ENCODE results near the gene SLC35G6.
"Not testable (repeated sequence)": the region's sequence is repeated elsewhere in the genome, so short reads cannot be mapped to it uniquely, and the experiment has no call there.

The SLC35G6 gene

GRCh38 chr17:7481275-7481674 lies at the start of gene SLC35G6:
Gene SLC35G6 (plus strand): TSS chr17:7481446. CDS start chr17:7481517, 71 bp downstream.
- not testable (repeated sequence) for DNase-seq

GRCh38 chr17:7432296-7432695 lies 49.0 kb upstream of the SLC35G6 start:
- DNase-seq, result no peak

GRCh38 chr17:7435676-7436555 lies 45.3 kb upstream of the SLC35G6 start:
- no peak for DNase-seq

GRCh38 chr17:7436556-7437368 lies 44.5 kb upstream of the SLC35G6 start:
- no peak for DNase-seq

- no peak for DNase-seq
Observed at GRCh38 chr17:7437369-7437863, 43.8 kb upstream of the SLC35G6 start.

DNA sequence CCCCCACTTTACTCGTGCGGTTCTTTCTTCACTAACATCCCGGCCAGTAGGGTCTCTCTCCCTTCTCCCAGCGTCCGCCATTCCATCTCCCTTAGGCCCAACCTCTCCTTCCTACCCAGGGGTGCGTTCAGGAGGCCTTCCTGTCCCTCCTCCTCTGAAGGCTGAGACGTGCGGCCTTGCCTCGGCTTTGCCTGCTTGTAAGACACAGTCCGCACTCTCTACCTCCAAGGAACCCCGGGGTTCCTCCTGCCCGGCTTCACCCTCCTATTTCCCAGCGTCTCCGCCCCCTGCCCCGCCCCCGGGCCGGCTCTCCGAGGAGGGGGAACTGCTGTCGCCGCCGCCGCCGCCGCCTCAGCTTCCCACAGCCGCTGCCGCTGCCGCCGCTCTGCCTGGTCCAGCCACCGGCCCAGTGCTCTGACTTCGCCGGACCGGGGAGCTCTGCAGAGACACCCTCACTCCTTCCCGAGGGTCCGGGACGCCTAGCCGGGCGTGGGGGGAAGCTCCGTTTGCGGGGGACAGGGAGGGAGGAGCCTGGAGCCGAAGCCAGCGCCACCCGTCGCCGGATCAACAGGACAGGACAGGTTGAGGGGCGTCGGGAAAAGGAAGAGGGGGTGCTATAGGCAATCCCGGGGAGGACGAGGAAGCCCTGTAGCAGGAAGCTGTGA lies 43.2 kb upstream of the SLC35G6 start:
- no peak for DNase-seq

DNA sequence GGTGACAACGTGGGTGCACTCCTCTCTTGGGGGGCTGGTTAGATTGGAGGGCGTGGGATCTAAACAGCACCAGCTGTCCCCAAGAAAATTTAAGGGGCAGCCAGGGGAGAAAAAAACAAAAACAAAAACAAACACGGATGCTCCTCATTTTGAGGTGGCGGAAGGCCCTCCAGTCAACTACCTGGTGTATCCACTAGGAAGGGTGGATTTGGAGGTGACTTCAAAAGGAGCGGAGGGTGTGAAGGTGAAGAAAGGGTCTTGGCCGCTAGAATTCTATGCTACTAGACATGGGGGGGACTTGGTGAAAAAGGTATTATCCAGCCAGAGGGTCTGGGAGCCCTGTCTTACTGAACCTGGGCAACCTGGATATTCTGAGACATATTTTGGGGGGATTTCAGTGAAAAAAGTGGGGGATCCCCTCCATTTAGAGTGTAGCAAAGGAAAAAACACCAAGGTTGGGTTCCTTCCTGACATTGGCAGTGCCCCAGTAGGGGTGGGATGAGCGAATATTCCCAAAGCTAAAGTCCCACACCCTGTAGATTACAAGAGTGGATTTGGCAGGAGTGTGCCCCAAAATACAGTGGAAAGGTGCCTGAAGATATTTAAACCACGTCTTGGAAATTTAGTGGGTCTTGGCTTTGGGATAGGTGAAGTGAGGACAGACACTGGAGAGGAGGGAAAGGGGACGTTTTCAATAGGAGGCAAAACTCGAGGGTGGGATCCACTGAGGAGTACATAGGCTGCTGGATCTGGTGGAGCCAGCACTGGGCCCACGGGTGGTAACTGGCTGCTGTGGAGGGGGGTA lies 42.4 kb upstream of the SLC35G6 start:
- DNase-seq, result no peak

DNA sequence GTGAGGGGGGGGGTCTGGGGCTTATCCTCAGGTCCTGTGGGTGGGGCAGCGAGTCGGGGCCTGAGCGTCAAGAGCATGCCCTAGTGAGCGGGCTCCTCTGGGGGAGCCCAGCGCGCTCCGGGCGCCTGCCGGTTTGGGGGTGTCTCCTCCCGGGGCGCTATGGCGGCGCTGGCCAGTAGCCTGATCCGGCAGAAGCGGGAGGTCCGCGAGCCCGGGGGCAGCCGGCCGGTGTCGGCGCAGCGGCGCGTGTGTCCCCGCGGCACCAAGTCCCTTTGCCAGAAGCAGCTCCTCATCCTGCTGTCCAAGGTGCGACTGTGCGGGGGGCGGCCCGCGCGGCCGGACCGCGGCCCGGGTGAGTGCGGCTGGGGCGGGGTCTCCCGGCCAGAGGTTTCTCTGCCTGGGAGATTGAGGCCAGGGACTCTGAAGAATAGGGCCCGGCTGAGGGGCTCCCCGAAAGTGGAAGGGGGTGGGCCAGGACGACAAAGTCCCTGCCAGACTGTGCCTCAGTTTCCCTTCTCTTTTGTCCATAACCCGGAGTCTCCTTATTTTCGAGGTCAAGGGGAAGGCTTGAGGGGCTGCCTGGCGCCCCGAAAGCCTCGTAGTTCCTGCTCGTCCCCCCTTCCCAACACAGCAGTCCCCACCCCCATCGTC lies 41.7 kb upstream of the SLC35G6 start, which contains the start of gene FGF11:
Gene FGF11 (plus strand): TSS at position 51 of the 651 bp plus-strand sequence. CDS start 109 bp downstream, at position 160.
- DNase-seq, result no peak

GRCh38 chr17:7440113-7440833 lies 41.0 kb upstream of the SLC35G6 start:
- DNase-seq, result no peak

- DNase-seq, result no peak
Observed at GRCh38 chr17:7440834-7441195, 40.4 kb upstream of the SLC35G6 start.

DNA sequence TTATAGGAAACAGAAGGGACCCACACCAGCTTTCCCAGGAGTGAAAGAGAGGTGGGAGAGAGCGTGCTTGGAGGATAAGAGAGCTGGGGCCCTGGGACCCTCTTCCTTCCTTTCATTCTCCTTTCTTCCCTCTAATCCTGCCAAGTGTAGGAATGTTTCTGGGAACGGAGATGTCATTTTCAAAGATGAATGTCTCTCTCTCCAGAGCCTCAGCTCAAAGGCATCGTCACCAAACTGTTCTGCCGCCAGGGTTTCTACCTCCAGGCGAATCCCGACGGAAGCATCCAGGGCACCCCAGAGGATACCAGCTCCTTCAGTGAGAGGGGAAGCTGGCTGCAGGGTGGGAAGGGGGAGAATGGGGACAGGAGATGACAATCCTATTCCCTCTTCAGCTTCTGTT lies 40.0 kb upstream of the SLC35G6 start:
- no peak for DNase-seq

- DNase-seq, result no peak
Observed at GRCh38 chr17:7442142-7442541, 39.1 kb upstream of the SLC35G6 start.

DNA sequence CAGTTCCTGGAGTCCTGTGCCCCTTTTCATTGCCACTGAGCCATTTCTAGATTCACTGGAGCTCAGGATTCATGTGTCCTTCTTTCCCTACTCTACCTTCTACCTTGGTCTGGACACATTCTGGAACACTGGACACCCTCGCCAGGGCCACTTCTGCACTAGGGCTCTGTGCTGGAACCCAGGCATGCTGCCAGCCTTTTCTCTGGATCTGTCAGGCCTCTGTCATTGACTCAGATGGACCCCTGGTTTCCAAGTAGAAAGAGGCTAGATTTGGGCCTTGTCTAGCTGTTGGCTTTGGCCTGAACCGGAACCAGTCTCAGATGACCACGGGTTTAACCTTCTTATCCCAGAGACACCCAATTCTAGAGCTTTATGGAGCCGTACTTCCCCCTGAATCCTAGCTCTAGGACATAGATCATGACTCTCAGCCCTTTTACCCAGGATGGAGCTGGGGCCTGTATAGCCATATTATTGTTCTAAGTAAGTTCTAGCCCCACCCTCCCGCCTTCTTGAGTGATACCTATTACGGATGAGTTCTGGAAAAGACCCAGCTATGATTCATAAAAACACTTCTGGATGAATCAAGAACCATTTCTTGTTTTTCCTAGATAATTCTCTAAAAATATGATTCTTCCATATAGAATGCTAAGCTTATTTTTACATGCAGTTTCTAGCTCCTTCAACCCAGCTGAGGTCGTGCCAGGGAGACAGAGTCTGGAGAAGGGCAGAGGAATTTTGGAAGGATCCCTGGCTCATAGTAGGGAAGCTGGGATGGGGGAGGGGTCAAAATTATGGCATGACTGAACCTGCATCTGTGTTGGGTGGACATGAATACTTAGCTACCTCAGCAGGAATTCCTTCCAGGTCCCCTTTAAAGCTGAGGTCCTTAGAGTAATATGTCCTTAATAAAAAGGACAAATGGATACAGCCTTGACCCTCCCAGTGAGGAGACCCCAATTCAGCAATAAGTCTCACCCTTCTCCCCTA lies 37.5 kb upstream of the SLC35G6 start:
- no peak for DNase-seq

DNA sequence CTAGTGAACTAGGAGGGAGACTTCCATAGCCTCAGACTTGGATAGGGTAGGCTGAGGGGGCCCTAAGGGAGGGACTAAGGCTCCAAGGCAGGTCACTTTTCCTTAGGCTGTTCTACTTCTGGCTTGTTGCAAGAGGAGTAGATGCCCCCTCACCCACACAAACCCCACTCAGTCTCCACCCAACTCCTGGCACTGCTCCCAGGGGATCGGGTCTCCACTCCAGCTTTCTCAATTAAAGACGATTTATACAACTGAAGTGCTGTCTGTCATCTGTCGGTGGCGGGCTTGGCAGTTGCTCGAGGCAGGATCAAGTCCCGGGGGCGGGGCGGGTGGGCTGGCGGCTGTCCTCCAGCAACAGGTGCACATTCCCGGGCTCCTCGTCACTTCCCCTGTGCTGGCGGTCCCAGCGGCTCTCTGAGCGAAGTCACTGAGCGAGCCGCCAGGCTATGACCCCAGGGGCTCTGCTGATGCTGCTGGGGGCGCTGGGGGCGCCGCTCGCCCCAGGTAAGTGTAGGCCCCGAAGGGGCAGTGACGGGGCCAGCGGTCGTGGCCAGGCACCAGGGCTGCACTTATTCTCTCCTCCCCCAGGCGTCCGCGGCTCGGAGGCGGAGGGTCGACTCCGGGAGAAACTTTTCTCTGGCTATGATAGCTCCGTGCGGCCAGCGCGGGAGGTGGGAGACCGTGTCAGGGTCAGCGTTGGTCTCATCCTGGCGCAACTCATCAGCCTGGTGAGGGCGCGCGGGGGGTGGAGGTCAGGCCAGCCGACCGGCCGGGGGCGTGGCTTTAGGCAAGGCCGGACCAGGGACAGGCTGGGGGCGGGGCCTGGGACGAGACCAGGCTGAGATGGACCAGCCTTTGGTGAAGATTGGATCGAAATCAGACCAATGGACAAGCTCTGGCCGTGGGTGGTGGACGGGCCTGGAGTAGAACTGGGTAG lies 36.3 kb upstream of the SLC35G6 start, which contains the start of gene CHRNB1:
Gene CHRNB1 (plus strand): TSS at position 380 of the 937 bp plus-strand sequence. CDS start 67 bp downstream, at position 447.
- no peak for DNase-seq

- DNase-seq, result no peak
Observed at GRCh38 chr17:7445619-7445968, 35.7 kb upstream of the SLC35G6 start.

DNA sequence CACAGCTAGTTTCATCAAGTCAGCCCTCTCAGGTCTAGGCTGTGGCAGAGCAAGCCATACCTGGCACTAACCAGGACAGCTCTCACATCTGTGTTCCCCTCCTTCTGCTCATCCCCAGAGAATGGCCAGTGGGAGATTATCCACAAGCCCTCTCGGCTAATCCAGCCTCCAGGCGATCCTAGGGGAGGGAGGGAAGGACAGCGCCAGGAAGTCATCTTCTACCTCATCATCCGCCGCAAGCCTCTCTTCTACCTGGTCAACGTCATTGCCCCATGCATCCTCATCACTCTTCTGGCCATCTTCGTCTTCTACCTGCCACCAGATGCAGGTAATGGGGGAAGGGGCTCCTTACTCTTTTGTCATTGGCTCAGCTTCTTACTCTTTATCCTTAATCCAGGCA lies 32.8 kb upstream of the SLC35G6 start:
- DNase-seq, result no peak

DNA sequence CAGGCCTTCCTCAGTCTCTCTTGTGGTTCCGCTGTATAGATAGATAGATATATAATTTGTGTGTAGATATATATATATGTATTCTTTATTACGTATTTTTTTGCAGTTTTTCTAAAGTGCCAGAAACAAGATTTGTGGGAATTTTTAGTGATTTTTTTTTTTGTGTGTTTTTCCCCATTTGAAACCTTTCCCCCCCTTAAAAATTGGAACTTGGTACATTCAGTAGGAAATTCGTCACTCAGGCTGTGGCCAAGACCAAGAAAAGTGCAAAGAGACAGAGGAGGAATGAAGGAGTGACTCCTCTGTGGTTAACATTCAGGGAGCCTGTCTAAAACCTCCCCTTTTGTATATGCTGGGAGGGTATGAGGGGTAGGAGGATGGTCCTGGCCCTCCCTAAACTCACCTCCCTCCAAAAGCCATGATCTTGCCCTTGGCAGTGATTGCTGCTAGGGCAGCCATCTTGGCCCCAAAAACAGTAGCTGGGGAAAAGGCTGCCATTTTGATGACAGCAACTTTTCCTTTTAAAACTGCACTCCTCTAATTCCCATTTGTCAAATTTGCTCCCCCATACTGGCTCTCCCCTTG lies 21.2 kb upstream of the SLC35G6 start:
- DNase-seq, result no peak

Measured in amniotic stem cell (primary cell).